Measurements from ENCODE around the gene GOLGA2.

GOLGA2 gene

GRCh38 chr9:128260340-128260739, 15.5 kb downstream of the GOLGA2 start:
- in situ Hi-C loops (cut with MboI; ENCODE audit: low sequenced_read_pairs), result no loop called here

- in situ Hi-C loops (cut with MboI; ENCODE audit: low sequenced_read_pairs), result no loop called here
Measured at GRCh38 chr9:128259156-128259555, 16.7 kb downstream of the GOLGA2 start.

GRCh38 chr9:128258326-128258725, 17.5 kb downstream of the GOLGA2 start:
- in situ Hi-C loops (cut with MboI; ENCODE audit: low sequenced_read_pairs), result no loop called here

- in situ Hi-C loops (cut with MboI; ENCODE audit: low sequenced_read_pairs), result no loop called here
Measured at GRCh38 chr9:128257907-128258306, 17.9 kb downstream of the GOLGA2 start.

GRCh38 chr9:128257086-128257825, 18.6 kb downstream of the GOLGA2 start:
- in situ Hi-C loops (cut with MboI; ENCODE audit: low sequenced_read_pairs), result no loop called here

- in situ Hi-C loops (cut with MboI; ENCODE audit: low sequenced_read_pairs), result no loop called here
Measured at GRCh38 chr9:128254855-128255759, 20.7 kb downstream of the GOLGA2 start.

- in situ Hi-C loops (cut with MboI; ENCODE audit: low sequenced_read_pairs), result no loop called here
Measured at GRCh38 chr9:128254362-128254761, 21.4 kb downstream of the GOLGA2 start.

- in situ Hi-C loops (cut with MboI; ENCODE audit: low sequenced_read_pairs), result no loop called here
Measured at GRCh38 chr9:128253991-128254346, 21.8 kb downstream of the GOLGA2 start.

GRCh38 chr9:128253140-128253990, 22.4 kb downstream of the GOLGA2 start:
- in situ Hi-C loops (cut with MboI; ENCODE audit: low sequenced_read_pairs), result no loop called here

GRCh38 chr9:128252317-128253139, 23.3 kb downstream of the GOLGA2 start:
- in situ Hi-C loops (cut with MboI; ENCODE audit: low sequenced_read_pairs), result no loop called here

GRCh38 chr9:128251732-128252100, 24.1 kb downstream of the GOLGA2 start:
- in situ Hi-C loops (cut with MboI; ENCODE audit: low sequenced_read_pairs), result no loop called here

GRCh38 chr9:128250839-128251731, 24.7 kb downstream of the GOLGA2 start:
- in situ Hi-C loops (cut with MboI; ENCODE audit: low sequenced_read_pairs), result no loop called here

- in situ Hi-C loops (cut with MboI; ENCODE audit: low sequenced_read_pairs), result no loop called here
Measured at GRCh38 chr9:128249908-128250838, 25.6 kb downstream of the GOLGA2 start.

- in situ Hi-C loops (cut with MboI; ENCODE audit: low sequenced_read_pairs), result no loop called here
Measured at GRCh38 chr9:128249558-128249907, 26.3 kb downstream of the GOLGA2 start.

GRCh38 chr9:128247226-128247803, 28.5 kb downstream of the GOLGA2 start:
- in situ Hi-C loops (cut with MboI; ENCODE audit: low sequenced_read_pairs), result no loop called here

- in situ Hi-C loops (cut with MboI; ENCODE audit: low sequenced_read_pairs), result no loop called here
Measured at GRCh38 chr9:128246471-128246870, 29.3 kb downstream of the GOLGA2 start.

- in situ Hi-C loops (cut with MboI; ENCODE audit: low sequenced_read_pairs), result no loop called here
Measured at GRCh38 chr9:128245421-128246151, 30.2 kb downstream of the GOLGA2 start.

Measured in HL-60/S4 (cell line).